Activated CD4-positive, alpha-beta T cell treated with anti-CD3 and anti-CD28 coated beads, Interleukin-2, Interleukin-6, amounts not matched to agents 100 ng/mL and 50 ng/mL, durations not matched to agents 16 hours and 8 hours (primary cell): ENCODE data around the gene NQO1.
"Not testable (repeated sequence)": the region's sequence is repeated elsewhere in the genome, so short reads cannot be mapped to it uniquely, and the experiment has no call there.

ENCODE experiments used
- DNase-seq: peaks from one replicate; pipeline ENCODE4 v3.0.0-alpha.2; 2020

Gene NQO1

GRCh38 chr16:69726313-69727060 lies at the start of gene NQO1:
Gene NQO1, minus strand, starts transcription at chr16:69726560. Its CDS starts 121 bp downstream, at chr16:69726439.
- peak; percentile 97 for DNase-seq

GRCh38 chr16:69775563-69775962 lies 49.2 kb upstream of the NQO1 start:
- no peak for DNase-seq

GRCh38 chr16:69773260-69773947 lies 47.0 kb upstream of the NQO1 start:
- DNase-seq, result no peak

- no peak for DNase-seq
Observed at GRCh38 chr16:69771651-69771967, 45.2 kb upstream of the NQO1 start.

- DNase-seq, result no peak
Observed at GRCh38 chr16:69769404-69769803, 43.0 kb upstream of the NQO1 start.

GRCh38 chr16:69768666-69769065 lies 42.3 kb upstream of the NQO1 start:
- DNase-seq, result no peak

- DNase-seq, result no peak
Observed at GRCh38 chr16:69767459-69768229, 41.3 kb upstream of the NQO1 start.

GRCh38 chr16:69763599-69763942 lies 37.2 kb upstream of the NQO1 start:
- DNase-seq, result no peak

- no peak for DNase-seq
Observed at GRCh38 chr16:69762814-69763598, 36.6 kb upstream of the NQO1 start.

GRCh38 chr16:69761983-69762813 lies 35.8 kb upstream of the NQO1 start, which contains the start of gene WWP2:
Gene WWP2, plus strand, starts transcription at chr16:69762332. Its CDS starts 24,679 bp downstream, at chr16:69787011.
- peak; percentile 84 for DNase-seq

GRCh38 chr16:69757375-69757774 lies 31.0 kb upstream of the NQO1 start:
- DNase-seq, result not testable (repeated sequence)

- DNase-seq, result no peak
Observed at GRCh38 chr16:69756705-69757104, 30.3 kb upstream of the NQO1 start.

GRCh38 chr16:69754469-69755310 lies 28.3 kb upstream of the NQO1 start, which contains the start of gene NOB1:
Gene NOB1, minus strand, starts transcription at chr16:69754926. Its CDS starts 16 bp downstream, at chr16:69754910.
- DNase-seq, result peak; percentile 98

- no peak for DNase-seq
Observed at GRCh38 chr16:69754143-69754468, 27.7 kb upstream of the NQO1 start.

GRCh38 chr16:69748694-69749345 lies 22.5 kb upstream of the NQO1 start:
- no peak for DNase-seq

GRCh38 chr16:69747115-69747514 lies 20.8 kb upstream of the NQO1 start:
- DNase-seq, result no peak

- DNase-seq, result no peak
Observed at GRCh38 chr16:69745959-69746358, 19.6 kb upstream of the NQO1 start.

GRCh38 chr16:69745232-69745612 lies 18.9 kb upstream of the NQO1 start:
- DNase-seq, result no peak

- DNase-seq, result no peak
Observed at GRCh38 chr16:69744363-69745231, 18.2 kb upstream of the NQO1 start.
